NK-92 (cell line): ENCODE measurements around the gene ADAD2.

Experiments
- DNase-seq: peaks from one replicate; lab custom pipeline; 2025; ENCODE audit not compliant: unreplicated experiment; lab: John Stamatoyannopoulos, UW

ADAD2 gene

GRCh38 chr16:84244728-84245127 is 53.8 kb downstream of the ADAD2 start:
- DNase-seq = no peak

- DNase-seq = no peak
Measured at GRCh38 chr16:84245956-84246678, 55.2 kb downstream of the ADAD2 start.

- DNase-seq = no peak
Measured at GRCh38 chr16:84246679-84247077, 55.7 kb downstream of the ADAD2 start.
